ENCODE measurements around the gene CCDC159.
"Not testable (repeated sequence)": the region's sequence is repeated elsewhere in the genome, so short reads cannot be mapped to it uniquely, and the experiment has no call there.

The CCDC159 gene

GRCh38 chr19:11375143-11375948, 29.0 kb downstream of the CCDC159 start:
- H3K9me3 ChIP-seq (ENCODE audit: control insufficient read depth, low read length): no peaks in the 10 kb centered on the region
- H3K4me1 ChIP-seq (ENCODE audit: control insufficient read depth, insufficient read depth, low read length): peaks cover 40% of the 10 kb centered on the region
- no peaks in the 10 kb centered on the region for H3K36me3 ChIP-seq (ENCODE audit: control insufficient read depth, insufficient read depth, low read length)
- peak overlapping the region; percentile 18 for H3K4me3 ChIP-seq (ENCODE audit: low read length)
- H3K27me3 ChIP-seq (ENCODE audit: control insufficient read depth, insufficient read depth, low read length): no peaks in the 10 kb centered on the region
- peak overlapping the region; percentile 75 for H3K9ac ChIP-seq (ENCODE audit: low read length)

DNA sequence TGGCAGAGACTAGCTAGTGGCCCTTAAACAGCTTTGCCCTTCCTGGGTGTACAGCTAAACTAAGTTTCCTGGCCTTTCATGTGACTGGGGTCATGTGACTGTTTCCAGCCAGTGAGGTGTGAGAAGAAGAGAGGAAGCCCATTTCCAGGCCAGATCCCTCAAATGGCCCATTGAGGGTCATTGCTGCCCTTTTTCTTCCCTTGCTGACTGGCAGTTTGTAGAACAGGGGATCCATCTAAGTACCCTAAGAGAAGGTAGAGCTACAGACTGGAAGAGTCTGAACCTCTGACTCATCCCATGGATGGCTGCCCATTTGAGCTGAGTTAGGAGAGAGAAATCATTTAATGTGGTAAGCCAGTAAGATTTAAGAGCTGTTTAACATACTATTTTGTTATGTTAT, 30.9 kb downstream of the CCDC159 start:
- Histone ChIP-seq H3K27me3 (ENCODE audit: control insufficient read depth, insufficient read depth, low read length) (no peaks in the 10 kb centered on the region), H3K4me1 (ENCODE audit: control insufficient read depth, insufficient read depth, low read length) (peaks cover 53% of the 10 kb centered on the region), H3K4me3 (ENCODE audit: low read length) (no peak overlapping the region), H3K9ac (ENCODE audit: low read length) (no peak overlapping the region), H3K36me3 (ENCODE audit: control insufficient read depth, insufficient read depth, low read length) (no peaks in the 10 kb centered on the region), H3K9me3 (ENCODE audit: control insufficient read depth, low read length) (no peaks in the 10 kb centered on the region)

DNA sequence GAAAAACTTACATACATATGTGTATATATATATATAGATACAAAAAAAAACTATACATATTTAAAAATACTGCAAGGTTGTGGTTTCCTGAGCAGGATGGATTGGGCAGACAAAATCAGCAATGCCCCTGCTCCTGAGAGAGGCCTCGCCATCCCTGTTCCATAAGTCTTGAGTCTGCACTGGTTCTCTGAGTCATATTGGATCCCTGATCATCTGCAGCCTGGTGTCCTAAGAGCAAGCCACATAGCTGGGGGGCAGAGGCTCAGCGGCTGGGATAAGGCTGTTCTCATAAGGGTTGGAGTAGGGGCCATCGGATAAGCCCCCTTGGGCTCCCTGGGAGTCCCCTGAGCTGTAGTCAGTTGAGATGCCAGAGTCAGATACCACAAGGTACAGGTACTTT, 31.4 kb downstream of the CCDC159 start:
- Histone ChIP-seq H3K9ac (ENCODE audit: low read length) (no peak overlapping the region), H3K4me1 (ENCODE audit: control insufficient read depth, insufficient read depth, low read length) (peaks cover 56% of the 10 kb centered on the region)

GRCh38 chr19:11378319-11379189, 32.2 kb downstream of the CCDC159 start:
- Histone ChIP-seq H3K9me3 (ENCODE audit: control insufficient read depth, low read length) (no peaks in the 10 kb centered on the region), H3K4me3 (ENCODE audit: low read length) (no peak overlapping the region), H3K36me3 (ENCODE audit: control insufficient read depth, insufficient read depth, low read length) (no peaks in the 10 kb centered on the region), H3K9ac (ENCODE audit: low read length) (no peak overlapping the region), H3K4me1 (ENCODE audit: control insufficient read depth, insufficient read depth, low read length) (peaks cover 64% of the 10 kb centered on the region), H3K27me3 (ENCODE audit: control insufficient read depth, insufficient read depth, low read length) (peaks cover 11% of the 10 kb centered on the region)

More for the DNA sequence above, 31.4 kb downstream of the CCDC159 start:
- Histone ChIP-seq H3K9me3 (ENCODE audit: control insufficient read depth, low read length) (no peaks in the 10 kb centered on the region), H3K36me3 (ENCODE audit: control insufficient read depth, insufficient read depth, low read length) (no peaks in the 10 kb centered on the region), H3K27me3 (ENCODE audit: control insufficient read depth, insufficient read depth, low read length) (peaks cover 3% of the 10 kb centered on the region), H3K4me3 (ENCODE audit: low read length) (no peak overlapping the region)

GRCh38 chr19:11379269-11379845, 33.0 kb downstream of the CCDC159 start:
- not testable (repeated sequence) for H3K9me3 ChIP-seq (ENCODE audit: control insufficient read depth, low read length); H3K9ac ChIP-seq (ENCODE audit: low read length); H3K4me3 ChIP-seq (ENCODE audit: low read length); H3K36me3 ChIP-seq (ENCODE audit: control insufficient read depth, insufficient read depth, low read length)
- Histone ChIP-seq H3K4me1 (ENCODE audit: control insufficient read depth, insufficient read depth, low read length) (peaks cover 65% of the 10 kb centered on the region), H3K27me3 (ENCODE audit: control insufficient read depth, insufficient read depth, low read length) (peaks cover 11% of the 10 kb centered on the region)

DNA sequence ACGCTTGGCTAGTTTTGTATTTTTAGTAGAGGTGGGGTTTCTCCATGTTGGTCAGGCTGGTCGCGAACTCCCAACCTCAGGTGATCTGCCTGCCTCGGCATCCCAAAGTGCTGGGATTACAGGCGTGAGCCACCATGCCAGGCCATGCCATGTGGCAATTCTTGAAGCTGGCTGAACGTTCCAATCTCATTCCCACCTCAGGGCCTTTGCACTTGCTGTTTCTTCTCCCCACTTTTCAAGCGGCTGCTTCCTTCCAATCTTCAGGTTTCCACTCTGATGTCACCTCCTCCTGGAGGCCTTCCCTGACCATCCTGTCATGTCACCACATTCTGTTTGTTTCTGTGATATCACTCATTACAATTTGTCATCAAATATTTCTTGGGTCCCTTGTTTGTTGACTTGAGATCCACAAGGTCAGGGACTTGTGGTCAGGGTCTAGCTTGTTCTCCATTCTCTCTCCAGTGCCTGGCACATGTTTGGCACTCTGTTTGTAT, 33.6 kb downstream of the CCDC159 start:
- Histone ChIP-seq H3K36me3 (ENCODE audit: control insufficient read depth, insufficient read depth, low read length) (no peaks in the 10 kb centered on the region), H3K9me3 (ENCODE audit: control insufficient read depth, low read length) (no peaks in the 10 kb centered on the region), H3K4me3 (ENCODE audit: low read length) (no peak overlapping the region), H3K4me1 (ENCODE audit: control insufficient read depth, insufficient read depth, low read length) (peaks cover 66% of the 10 kb centered on the region), H3K27me3 (ENCODE audit: control insufficient read depth, insufficient read depth, low read length) (peaks cover 11% of the 10 kb centered on the region), H3K9ac (ENCODE audit: low read length) (no peak overlapping the region)

DNA sequence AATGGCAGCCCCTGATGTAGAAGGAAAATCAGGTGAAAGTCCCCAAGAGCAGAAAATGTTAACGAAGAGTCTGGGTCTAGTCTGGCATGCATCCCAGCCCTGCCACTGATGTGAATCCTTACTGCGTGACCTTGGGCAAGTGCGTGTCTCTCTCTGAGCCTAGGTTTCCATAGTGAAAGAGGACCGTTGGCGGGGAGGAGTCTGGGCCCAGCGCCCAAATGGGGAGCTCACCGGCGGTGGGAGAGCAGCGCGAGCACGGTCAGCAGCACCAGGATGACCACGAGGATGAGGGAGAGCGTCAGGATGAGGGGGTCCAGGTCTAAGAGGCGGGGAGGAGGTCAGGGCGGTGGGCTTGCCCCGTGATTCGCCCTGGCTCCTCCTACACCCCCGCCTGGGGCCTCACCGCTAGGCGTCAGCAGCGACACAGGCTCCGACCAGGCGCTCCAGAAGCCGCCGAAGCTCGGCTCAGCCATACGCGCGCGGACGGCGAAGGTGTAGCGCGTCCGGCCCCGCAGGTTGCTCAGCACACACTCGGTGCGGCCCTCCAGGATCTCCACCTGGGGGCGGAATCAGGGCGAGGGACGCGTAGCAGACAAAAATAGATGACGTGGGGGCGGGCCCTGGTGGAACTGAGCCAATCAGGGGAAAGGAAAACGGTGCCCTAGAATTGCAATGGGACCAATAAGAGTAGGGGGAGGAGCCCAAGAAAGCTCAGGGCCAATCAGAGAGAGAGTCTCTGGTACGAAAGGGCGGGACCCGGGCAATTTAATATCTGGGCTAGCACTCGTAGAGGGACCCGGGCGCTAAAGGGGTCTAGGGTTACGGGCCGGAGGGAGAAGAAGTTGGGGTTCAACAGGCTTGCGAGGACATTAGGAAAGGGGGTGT, 34.6 kb downstream of the CCDC159 start:
- Histone ChIP-seq H3K36me3 (ENCODE audit: control insufficient read depth, insufficient read depth, low read length) (no peaks in the 10 kb centered on the region), H3K4me3 (ENCODE audit: low read length) (peak overlapping the region; percentile 4), H3K9ac (ENCODE audit: low read length) (peak overlapping the region; percentile 42), H3K9me3 (ENCODE audit: control insufficient read depth, low read length) (no peaks in the 10 kb centered on the region), H3K27me3 (ENCODE audit: control insufficient read depth, insufficient read depth, low read length) (peaks cover 11% of the 10 kb centered on the region), H3K4me1 (ENCODE audit: control insufficient read depth, insufficient read depth, low read length) (peaks cover 59% of the 10 kb centered on the region)

- no peaks in the 10 kb centered on the region for H3K9me3 ChIP-seq (ENCODE audit: control insufficient read depth, low read length)
- H3K27me3 ChIP-seq (ENCODE audit: control insufficient read depth, insufficient read depth, low read length): peaks cover 11% of the 10 kb centered on the region
- H3K4me1 ChIP-seq (ENCODE audit: control insufficient read depth, insufficient read depth, low read length): peaks cover 44% of the 10 kb centered on the region
- no peak overlapping the region for H3K4me3 ChIP-seq (ENCODE audit: low read length)
- H3K9ac ChIP-seq (ENCODE audit: low read length): peak overlapping the region; percentile 43
- H3K36me3 ChIP-seq (ENCODE audit: control insufficient read depth, insufficient read depth, low read length): no peaks in the 10 kb centered on the region
Observed at GRCh38 chr19:11382898-11383705, 36.8 kb downstream of the CCDC159 start.

DNA sequence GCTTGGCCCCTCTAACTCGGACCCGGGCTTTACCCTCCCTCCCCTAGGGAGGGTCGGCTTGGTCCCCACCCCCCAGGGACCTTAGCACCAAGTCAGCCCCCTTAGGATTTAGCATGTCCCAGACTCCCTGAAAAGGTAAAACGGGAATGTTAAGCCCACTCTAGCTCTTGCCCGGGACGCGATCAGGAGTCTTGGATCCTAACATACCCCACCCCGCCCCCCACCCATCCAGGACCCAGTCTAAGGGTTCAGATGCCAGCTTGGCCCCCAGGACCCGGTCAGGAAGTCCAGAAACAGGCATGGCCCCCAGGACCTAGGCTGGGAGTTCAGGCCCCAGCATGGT, 37.4 kb downstream of the CCDC159 start:
- Histone ChIP-seq H3K27me3 (ENCODE audit: control insufficient read depth, insufficient read depth, low read length) (peaks cover 11% of the 10 kb centered on the region), H3K4me3 (ENCODE audit: low read length) (peak overlapping the region; percentile 8), H3K36me3 (ENCODE audit: control insufficient read depth, insufficient read depth, low read length) (no peaks in the 10 kb centered on the region), H3K9me3 (ENCODE audit: control insufficient read depth, low read length) (no peaks in the 10 kb centered on the region), H3K9ac (ENCODE audit: low read length) (peak overlapping the region; percentile 43), H3K4me1 (ENCODE audit: control insufficient read depth, insufficient read depth, low read length) (peaks cover 38% of the 10 kb centered on the region)

DNA sequence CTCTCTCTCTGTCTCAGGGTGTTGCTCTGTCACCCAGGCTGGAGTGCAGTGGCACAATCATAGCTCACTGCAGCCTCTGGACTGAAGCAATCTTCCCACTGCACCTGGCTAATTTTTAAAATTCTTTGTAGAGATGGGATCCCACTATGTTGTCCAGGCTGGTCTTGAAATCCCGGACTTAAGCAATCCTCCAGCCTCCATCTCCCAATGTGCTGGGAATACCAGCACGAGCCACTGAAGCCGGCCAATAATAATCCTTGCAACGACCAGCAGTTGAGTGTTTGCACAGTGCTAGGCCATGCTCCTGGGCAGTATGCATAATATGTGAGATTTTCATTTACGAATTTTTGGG, 38.4 kb downstream of the CCDC159 start:
- Histone ChIP-seq H3K9me3 (ENCODE audit: control insufficient read depth, low read length) (no peaks in the 10 kb centered on the region), H3K4me3 (ENCODE audit: low read length) (no peak overlapping the region), H3K4me1 (ENCODE audit: control insufficient read depth, insufficient read depth, low read length) (peaks cover 35% of the 10 kb centered on the region), H3K27me3 (ENCODE audit: control insufficient read depth, insufficient read depth, low read length) (peaks cover 11% of the 10 kb centered on the region), H3K36me3 (ENCODE audit: control insufficient read depth, insufficient read depth, low read length) (no peaks in the 10 kb centered on the region), H3K9ac (ENCODE audit: low read length) (no peak overlapping the region)

Measured in mucosa of stomach (tissue), 1 donor.